Progenitor cell of endocrine pancreas (in vitro differentiated cells): ENCODE data around the gene PBX1. TPM values are rescaled to one million over a fixed set of nuclear protein-coding genes. Genes with fewer than 3 reads are reported as not detected.

ENCODE experiments used
- DNase-seq: peaks from one replicate; pipeline ENCODE4 v3.0.0; 2021; ENCODE audit warnings: low spot score; ENCODE audit not compliant: unreplicated experiment
- H3K27ac Mint-ChIP-seq: 2 replicates; pipeline ENCODE4 v1.8.0; 2021; ENCODE audit warnings: mild to moderate bottlenecking, moderate library complexity, mixed read lengths
- H3K27me3 Mint-ChIP-seq: 2 replicates; pipeline ENCODE4 v1.8.0; 2021; ENCODE audit warnings: mixed read lengths
- H3K36me3 Mint-ChIP-seq: 2 replicates; pipeline ENCODE4 v1.8.0; 2022; ENCODE audit warnings: mixed read lengths; ENCODE audit not compliant: insufficient read depth
- H3K4me1 Mint-ChIP-seq: 2 replicates; pipeline ENCODE4 v1.8.0; 2021; ENCODE audit warnings: low read depth, mixed read lengths
- H3K4me3 Mint-ChIP-seq: 2 replicates; pipeline ENCODE4 v1.8.0; 2021; ENCODE audit warnings: low read depth, mild to moderate bottlenecking, moderate library complexity, mixed read lengths
- H3K9me3 Mint-ChIP-seq: 2 replicates; pipeline ENCODE4 v1.8.0; 2021; ENCODE audit warnings: low read depth, mixed read lengths
- total RNA-seq: library from RNA; stranded (reverse); gene quantifications from 2 replicates; pipeline ENCODE4 v1.2.1, GENCODE V29; 2021
- TF ChIP-seq, protein P1 (sequence below): fragments of 200-600 bp; sonication (generic); IDR thresholded peaks from one replicate; pipeline ENCODE4 v1.5.0; 2021; ENCODE audit warnings: antibody characterized with exemption, mild to moderate bottlenecking; ENCODE audit not compliant: unreplicated experiment

Gene PBX1
- total RNA-seq, 1 donor from 2014 or later = 205 TPM

DNA sequence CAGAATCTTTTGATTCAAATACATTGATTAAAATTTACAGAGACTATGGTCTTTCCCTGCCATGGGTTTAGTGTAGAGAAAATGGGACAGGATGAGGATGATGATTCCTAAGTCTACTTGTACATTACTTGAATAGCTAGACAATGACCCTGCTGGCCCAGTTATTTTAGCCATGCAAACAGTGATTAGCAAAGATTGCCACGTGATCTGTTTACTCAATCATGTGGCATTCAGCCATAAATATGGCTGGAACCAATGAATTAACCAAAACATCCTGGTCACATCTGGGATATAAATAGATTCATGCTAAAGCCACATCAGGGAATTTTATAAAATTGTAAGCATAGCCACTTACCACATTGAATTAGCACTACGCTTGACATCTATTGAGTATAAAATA is 167.3 kb downstream of the PBX1 start:
- no peak overlapping the region for H3K4me3 Mint-ChIP-seq
- no peaks in the 10 kb centered on the region for H3K27me3 Mint-ChIP-seq
- TF ChIP-seq, protein P1, sequence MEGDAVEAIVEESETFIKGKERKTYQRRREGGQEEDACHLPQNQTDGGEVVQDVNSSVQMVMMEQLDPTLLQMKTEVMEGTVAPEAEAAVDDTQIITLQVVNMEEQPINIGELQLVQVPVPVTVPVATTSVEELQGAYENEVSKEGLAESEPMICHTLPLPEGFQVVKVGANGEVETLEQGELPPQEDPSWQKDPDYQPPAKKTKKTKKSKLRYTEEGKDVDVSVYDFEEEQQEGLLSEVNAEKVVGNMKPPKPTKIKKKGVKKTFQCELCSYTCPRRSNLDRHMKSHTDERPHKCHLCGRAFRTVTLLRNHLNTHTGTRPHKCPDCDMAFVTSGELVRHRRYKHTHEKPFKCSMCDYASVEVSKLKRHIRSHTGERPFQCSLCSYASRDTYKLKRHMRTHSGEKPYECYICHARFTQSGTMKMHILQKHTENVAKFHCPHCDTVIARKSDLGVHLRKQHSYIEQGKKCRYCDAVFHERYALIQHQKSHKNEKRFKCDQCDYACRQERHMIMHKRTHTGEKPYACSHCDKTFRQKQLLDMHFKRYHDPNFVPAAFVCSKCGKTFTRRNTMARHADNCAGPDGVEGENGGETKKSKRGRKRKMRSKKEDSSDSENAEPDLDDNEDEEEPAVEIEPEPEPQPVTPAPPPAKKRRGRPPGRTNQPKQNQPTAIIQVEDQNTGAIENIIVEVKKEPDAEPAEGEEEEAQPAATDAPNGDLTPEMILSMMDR = no peak
- H3K9me3 Mint-ChIP-seq = no peaks in the 10 kb centered on the region
- peaks cover 8% of the 10 kb centered on the region for H3K36me3 Mint-ChIP-seq
- no peak for DNase-seq
- H3K4me1 Mint-ChIP-seq = peaks cover 22% of the 10 kb centered on the region
- no peak overlapping the region for H3K27ac Mint-ChIP-seq

DNA sequence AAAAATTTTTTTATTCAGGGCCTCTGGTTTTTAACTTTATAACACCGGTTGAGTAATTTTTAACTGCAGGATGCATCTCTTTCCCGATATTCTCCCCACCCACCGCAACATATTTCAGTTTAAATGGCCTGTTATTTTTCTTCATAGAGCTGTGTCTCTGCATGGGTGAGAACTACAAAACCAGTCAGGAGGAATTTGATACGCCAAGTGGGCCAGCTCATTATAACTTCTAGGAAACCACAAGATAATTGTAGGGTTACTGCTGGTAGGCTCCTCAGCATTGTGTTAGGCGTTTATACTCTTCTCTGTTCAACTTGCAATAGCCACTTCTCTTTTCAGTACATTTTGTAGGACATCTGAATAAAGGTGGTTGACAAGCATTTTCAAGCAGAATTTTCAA is 169.7 kb downstream of the PBX1 start:
- TF ChIP-seq, protein P1 = no peak
- Mint-ChIP-seq H3K27ac (no peak overlapping the region), H3K9me3 (no peaks in the 10 kb centered on the region), H3K27me3 (no peaks in the 10 kb centered on the region), H3K4me1 (peaks cover 10% of the 10 kb centered on the region), H3K4me3 (no peak overlapping the region), H3K36me3 (peaks cover 6% of the 10 kb centered on the region)
- no peak for DNase-seq

DNA sequence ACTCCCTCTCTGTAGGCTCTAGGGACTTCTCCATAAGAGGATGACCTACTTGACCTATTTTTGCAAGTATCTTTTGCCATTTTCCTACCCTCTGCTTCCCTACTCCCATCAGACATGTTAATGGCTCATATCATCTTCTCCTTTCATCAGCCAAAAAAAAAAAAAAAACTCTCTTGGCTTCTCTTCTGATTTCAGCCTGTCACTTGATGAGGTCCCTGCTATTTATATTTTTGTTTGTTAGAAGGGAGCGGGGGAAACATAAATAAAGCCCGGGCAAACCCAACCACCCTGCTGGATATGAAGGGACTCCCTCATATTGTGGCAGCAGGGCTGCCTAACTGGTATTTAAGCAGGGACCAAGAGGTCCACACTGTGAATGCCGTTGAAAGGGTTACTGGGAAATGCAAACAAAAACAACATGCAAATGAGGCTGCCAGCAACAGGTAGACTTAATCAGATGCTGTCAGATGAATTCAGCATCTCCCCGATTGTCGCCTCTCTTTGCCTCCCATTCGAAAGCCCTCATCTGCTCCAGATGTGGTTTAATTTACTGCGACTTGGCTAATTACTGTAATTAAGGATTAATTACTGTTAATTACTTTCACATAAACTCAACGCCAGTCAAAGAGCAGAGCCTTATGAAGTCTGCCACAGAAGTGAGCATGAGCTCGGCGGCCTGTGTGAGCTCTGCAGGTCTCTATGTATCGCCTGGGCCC is 172.3 kb downstream of the PBX1 start:
- peaks cover 1% of the 10 kb centered on the region for H3K36me3 Mint-ChIP-seq
- no peak overlapping the region for H3K4me3 Mint-ChIP-seq
- H3K27me3 Mint-ChIP-seq = no peaks in the 10 kb centered on the region
- DNase-seq = no peak
- H3K27ac Mint-ChIP-seq = peak overlapping the region; percentile 77
- peaks cover 11% of the 10 kb centered on the region for H3K4me1 Mint-ChIP-seq
- H3K9me3 Mint-ChIP-seq = no peaks in the 10 kb centered on the region
- TF ChIP-seq, protein P1 = no peak

DNA sequence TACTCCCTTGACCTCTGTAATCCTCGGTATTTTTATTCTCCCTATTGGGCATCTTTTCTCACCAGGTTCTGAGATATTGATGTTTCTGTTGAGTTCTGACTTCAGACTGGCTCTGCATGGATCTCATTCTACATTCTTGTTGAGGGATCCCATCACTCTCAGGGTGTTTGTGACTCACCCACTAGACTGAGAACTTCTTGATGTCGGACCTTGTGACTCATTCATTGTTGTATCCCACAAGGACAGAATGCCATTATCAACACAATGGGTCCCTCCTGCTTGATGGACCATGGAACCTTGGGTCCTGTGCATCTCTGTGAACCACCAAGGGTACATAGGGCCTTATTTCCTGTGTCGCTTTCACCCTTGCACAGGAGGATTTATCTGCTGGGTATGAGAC is 174.1 kb downstream of the PBX1 start:
- no peaks in the 10 kb centered on the region for H3K27me3 Mint-ChIP-seq
- TF ChIP-seq, protein P1 = no peak

DNA sequence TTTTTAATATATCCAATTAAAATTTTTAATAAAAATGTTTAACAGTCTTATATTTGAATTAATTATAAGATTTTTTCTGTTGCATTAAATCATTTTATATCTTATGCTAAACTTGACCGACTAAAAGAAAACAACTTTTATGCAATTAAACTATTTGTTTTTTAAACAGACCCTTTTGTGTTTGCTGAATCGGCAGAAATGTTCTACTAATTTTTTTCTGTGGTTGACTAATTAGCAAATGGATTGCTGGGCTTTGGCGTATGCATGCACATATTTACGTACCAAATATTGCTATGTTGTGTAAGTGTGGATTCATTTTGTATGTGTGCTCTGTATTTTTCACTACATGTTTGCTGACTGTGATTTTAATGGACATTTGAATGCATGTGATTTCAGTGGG is 174.8 kb downstream of the PBX1 start:
- Mint-ChIP-seq H3K9me3 (no peaks in the 10 kb centered on the region), H3K4me3 (no peak overlapping the region), H3K4me1 (peaks cover 14% of the 10 kb centered on the region)

More for the DNA sequence above, 174.1 kb downstream of the PBX1 start:
- peaks cover 3% of the 10 kb centered on the region for H3K36me3 Mint-ChIP-seq
- no peaks in the 10 kb centered on the region for H3K9me3 Mint-ChIP-seq
- peaks cover 14% of the 10 kb centered on the region for H3K4me1 Mint-ChIP-seq
- peak overlapping the region; percentile 11 for H3K27ac Mint-ChIP-seq
- H3K4me3 Mint-ChIP-seq = no peak overlapping the region
- DNase-seq = no peak

More for the DNA sequence above, 174.8 kb downstream of the PBX1 start:
- Mint-ChIP-seq H3K27me3 (no peaks in the 10 kb centered on the region), H3K36me3 (peaks cover 2% of the 10 kb centered on the region), H3K27ac (no peak overlapping the region)
- TF ChIP-seq, protein P1 = no peak
- no peak for DNase-seq
